GM03348 (cell line): ENCODE data around the gene OIT3.

ENCODE experiments used
- DNase-seq: peaks from one replicate; pipeline ENCODE4 v3.0.0; 2012; ENCODE audit warnings: low spot score

OIT3 gene

GRCh38 chr10:72893136-72893798 is at the start of gene OIT3:
Gene OIT3, plus strand, starts transcription at chr10:72893739. Its CDS starts 60 bp downstream, at chr10:72893799.
- no peak for DNase-seq

GRCh38 chr10:72846238-72846637 is 47.3 kb upstream of the OIT3 start:
- peak; percentile 17 for DNase-seq

DNA sequence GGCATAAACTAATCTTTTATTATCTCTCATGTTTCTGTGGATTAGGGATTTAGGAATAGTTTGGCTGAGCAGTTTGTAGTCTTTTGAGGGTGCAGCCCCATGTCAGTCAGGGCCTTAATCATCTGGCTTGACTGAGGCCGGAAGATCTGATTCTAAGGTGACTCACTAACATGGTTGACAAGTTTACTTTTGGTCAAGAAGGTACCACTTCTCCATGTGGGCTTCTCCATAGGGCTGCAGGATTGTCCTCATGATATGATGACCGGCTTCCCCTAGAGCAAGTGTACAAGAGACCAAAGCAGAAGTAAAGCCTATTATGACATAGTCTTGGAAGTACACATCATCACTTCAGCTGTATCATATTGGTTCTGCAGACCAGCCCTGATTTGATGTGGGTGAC is 45.9 kb upstream of the OIT3 start:
- no peak for DNase-seq

GRCh38 chr10:72850861-72851260 is 42.7 kb upstream of the OIT3 start:
- DNase-seq = no peak

DNA sequence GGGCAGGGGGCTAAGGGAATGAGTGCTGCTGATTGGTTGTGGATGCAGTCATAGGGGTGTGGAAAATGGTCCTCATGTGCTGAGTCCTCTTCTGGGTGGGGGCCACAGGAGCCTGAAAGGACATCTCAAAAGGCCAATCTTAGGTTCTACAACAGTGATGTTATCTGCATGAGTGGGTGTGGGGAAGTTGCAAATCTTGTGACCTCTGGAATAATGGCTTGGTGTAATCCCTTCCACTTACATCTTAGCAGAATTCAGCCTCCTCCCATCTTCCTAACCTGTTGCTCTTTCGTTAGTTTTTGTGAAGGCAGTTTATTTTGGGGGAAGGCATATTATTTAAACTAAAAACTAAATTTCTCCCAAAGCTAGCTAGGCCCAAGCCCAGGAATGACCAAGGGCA is 42.0 kb upstream of the OIT3 start:
- DNase-seq = no peak

DNA sequence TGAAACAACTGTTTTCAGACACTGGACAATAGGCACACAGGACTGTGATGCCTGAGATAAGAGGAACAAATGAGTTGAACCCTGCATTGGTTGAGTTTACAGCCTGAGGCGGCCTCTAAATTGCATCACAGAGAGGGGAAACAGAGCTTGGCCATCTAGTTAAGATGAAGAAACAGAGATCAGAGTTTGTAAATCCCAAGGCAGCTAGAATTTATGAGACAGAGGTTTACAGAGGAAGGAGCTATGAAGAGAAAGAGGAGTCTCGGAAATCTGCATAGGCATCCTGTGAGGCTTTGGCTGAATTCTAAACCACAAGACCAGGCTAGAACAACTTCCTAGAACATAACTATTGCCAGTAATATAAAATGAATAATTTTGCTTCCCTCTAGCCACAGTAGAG is 41.0 kb upstream of the OIT3 start:
- DNase-seq = no peak

DNA sequence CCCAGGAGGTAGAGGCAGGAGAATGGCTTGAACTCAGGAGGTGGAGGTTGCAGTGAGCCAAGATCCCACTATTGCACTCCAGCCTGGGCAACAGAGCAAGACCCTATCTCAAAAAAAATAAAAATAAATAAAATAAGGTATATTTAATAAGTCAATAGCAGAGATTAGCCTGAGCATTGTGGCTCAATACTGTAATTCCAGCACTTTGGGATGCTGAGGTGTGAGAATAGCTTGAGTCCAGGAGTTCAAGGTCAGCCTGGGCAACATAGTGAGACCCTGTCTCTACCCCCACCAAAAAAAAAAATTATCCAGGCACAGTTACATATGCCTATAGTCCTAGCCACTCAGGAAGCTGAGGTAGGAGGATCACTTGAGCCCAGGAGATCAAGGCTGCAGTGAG is 38.4 kb upstream of the OIT3 start:
- no peak for DNase-seq

DNA sequence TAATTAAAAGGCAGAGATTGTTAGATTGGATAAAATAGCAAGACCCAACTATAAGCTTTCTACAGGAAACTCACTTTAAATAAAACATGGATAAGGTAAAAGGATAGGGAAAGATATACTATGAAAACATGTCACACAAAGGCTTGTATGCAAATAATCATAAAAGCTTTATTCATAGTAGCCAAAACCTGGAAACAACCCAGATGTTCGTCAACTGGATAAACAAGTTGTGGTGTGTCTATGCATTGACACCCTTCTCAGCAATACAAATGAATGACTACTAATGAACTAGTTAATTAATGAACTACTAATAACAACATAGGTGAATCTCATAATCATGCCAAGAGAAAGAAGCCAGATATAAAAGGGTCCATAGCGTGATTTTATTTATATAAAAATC is 37.7 kb upstream of the OIT3 start:
- DNase-seq = no peak

- DNase-seq = no peak
Observed at GRCh38 chr10:72858067-72858466, 35.5 kb upstream of the OIT3 start.

- DNase-seq = no peak
Observed at GRCh38 chr10:72862957-72863356, 30.6 kb upstream of the OIT3 start.

DNA sequence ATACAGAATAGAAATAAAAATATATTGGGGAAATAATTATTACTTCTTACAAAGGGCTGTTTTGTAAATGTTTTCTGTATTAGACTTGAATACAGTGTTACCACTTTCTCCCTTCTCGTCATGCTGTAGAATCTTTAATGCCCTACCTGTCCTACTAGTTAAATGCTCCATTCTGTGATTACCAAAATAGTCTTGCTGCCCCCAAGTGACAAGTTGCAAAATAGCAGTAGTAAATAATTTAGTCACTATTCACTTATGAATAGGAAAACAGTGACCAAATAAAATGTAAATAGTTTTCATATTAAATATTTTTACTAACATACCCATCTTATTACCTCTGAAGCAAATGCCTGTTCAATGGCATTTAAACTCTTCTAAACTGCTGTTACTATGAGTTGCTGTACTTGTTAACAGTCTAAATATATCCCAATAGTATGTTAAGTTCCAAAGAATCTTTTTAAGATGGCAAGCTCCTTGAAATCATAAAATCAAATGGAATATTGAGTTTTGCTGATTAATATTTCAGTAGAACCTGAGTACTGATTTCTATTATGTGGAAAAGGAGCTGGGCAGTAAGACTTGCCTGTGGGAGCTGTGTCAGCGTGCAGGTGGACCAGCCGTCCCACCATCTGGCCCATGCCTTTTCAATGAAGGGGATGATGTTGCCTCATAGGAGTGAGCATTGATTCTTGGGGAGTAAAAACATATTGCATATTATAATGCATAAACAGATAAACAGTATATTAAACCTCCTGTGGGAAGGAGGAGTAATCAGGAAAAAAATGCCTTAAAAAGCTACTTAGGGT is 18.1 kb upstream of the OIT3 start:
- peak; percentile 33 for DNase-seq

- DNase-seq = no peak
Observed at GRCh38 chr10:72879245-72879644, 14.3 kb upstream of the OIT3 start.

DNA sequence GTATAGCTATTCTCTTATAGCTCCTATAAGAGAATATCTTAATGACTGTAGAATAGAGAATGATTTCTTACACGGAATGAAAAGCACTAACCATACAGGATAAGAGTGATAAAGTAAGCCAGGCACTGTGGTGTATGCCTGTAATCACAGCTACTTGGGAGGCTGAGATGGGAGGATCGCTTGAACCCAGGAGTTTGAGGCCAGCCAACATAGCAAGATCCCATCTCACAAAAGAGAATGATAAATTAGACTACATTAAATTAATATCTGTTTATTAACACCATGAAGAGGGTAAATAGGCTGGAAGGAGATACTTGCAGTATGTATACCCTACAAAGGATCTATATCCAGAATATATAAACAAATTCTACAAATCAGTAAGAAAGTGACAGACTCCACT is 12.2 kb upstream of the OIT3 start:
- DNase-seq = no peak

- DNase-seq = no peak
Observed at GRCh38 chr10:72883861-72884260, 9.7 kb upstream of the OIT3 start.

DNA sequence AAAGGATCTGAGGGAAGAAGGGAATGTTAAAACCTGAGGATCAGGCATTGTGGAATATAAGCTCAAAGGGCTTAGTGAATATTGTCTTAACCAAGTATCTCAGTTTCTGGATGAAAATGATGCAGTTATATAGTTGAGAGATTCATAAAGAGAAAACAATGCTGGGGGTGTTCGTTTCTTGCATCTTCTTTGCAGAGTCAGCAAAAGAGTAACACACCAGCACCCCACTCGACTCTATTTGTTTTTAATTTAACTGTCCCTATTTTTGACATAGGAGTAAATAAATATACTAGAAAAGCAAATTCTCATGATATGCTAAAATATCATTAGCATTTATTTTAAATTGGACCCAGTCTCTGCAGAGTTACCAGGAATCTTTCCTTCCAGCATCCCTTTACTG is 7.6 kb upstream of the OIT3 start:
- DNase-seq = no peak

GRCh38 chr10:72886621-72887020 is 6.9 kb upstream of the OIT3 start:
- DNase-seq = no peak

- DNase-seq = no peak
Observed at GRCh38 chr10:72887043-72887442, 6.5 kb upstream of the OIT3 start.

DNA sequence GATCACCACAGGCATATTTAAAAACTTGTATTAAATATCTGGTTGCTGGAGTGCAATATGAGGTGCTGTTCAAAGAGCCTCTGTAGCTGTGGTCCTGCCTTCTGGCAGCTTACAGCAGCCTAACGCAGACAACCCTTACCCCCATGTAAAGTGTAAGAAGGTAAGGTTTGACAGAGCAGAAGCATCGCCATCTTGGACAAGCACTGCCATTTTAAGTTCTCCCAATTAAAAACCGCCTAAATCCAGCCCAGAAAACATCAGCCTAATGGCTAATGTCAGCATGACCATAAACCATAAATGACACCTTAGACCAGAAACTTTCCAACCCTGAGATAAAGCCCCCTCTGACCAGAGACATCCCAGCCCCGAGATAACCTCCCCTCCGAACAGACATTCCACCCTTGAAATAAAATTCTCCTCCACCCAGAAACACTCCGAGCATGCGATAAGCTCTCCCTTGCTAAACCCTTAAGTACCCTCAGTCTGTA is 5.3 kb upstream of the OIT3 start:
- no peak for DNase-seq

GRCh38 chr10:72889391-72889831 is 4.1 kb upstream of the OIT3 start:
- no peak for DNase-seq

DNA sequence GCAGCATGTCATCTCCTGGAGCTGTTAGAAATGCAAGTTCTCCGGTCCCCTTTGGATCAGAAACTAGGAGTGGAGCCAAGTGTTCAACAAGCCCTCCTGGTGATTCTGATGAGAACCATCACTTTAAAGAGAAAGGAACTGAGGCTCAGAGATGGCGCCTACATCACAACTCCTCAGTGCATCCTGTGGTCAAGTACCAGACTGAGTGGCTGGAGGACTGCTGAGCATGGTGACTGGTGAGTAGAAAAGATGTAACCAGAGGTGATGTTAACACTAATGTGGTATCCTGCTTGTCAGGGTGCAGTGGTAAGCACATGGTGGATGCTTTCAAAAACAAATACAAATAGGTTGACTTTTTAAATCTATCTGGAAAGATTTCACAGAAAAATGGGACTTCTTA is 3.5 kb upstream of the OIT3 start:
- DNase-seq = no peak

GRCh38 chr10:72895236-72895850 is 1.8 kb downstream of the OIT3 start:
- DNase-seq = no peak

- DNase-seq = no peak
Observed at GRCh38 chr10:72898616-72899015, 5.1 kb downstream of the OIT3 start.

- no peak for DNase-seq
Observed at GRCh38 chr10:72899545-72899944, 6.0 kb downstream of the OIT3 start.
